Measurements from ENCODE around the gene CDH4. TPM values are rescaled to one million over a fixed set of nuclear protein-coding genes. Genes with fewer than 3 reads are reported as not detected.

CDH4 gene
- total and polyA plus RNA-seq, 2 donors (not counting 1 experiment from before 2014, with no cell fraction given): not detected

DNA sequence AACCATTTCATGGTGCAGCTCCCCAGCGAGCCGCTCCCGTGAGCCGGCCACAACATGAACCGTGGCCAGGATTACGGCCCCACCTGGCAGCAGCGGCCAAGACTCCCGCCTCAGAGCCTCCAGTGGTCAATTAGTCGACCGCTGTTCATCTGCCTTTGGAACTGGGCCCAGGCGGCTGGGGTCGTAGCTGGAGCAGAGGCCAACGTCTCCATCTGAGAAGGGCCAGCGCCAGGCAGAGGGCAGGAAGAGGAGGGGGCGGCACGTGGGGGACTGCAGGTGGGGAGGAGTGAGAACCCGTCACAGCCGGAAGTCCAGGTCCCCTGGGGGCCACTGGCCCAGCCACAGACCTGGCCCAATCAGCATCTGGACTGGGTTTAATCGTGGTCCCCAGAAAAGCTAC lies 629.4 kb downstream of the CDH4 start:
- DNase-seq (no peak), ATAC-seq (ENCODE audit: low read depth) (no peak)
- ChIA-PET CTCF (no interaction called here), POLR2A (no interaction called here)
- Histone ChIP-seq H4K20me1 (ENCODE audit: control insufficient read depth, insufficient read depth, low read length, poor library complexity, severe bottlenecking) (no peaks in the 10 kb centered on the region), H3K4me3 (ENCODE audit: control extremely low read depth in 1 of 5, extremely low read depth in 1 of 5, insufficient read depth in 1 of 5, low read depth in 2 of 5, low read length in 4 of 5) (no peak overlapping the region), H3K4me1 (ENCODE audit: control insufficient read depth in 2 of 2, insufficient read depth in 2 of 2, low read length in 2 of 2) (no peaks in the 10 kb centered on the region), H3K36me3 (replicated peaks in 1 of 2; ENCODE audit: control extremely low read depth in 1 of 2, control insufficient read depth in 1 of 2, extremely low read depth in 1 of 2, insufficient read depth in 2 of 2, low read length in 1 of 2) (no peaks in the 10 kb centered on the region), H3K79me2 (ENCODE audit: control insufficient read depth, insufficient read depth, low read length) (no peaks in the 10 kb centered on the region), H3K27me3 (replicated peaks in 1 of 4; ENCODE audit: control extremely low read depth in 1 of 4, control insufficient read depth in 3 of 4, insufficient read depth in 4 of 4, low read length in 3 of 4) (no peaks in the 10 kb centered on the region), H3K4me2 (replicated peaks; ENCODE audit: low read depth, low read length, poor library complexity, severe bottlenecking) (no peak overlapping the region), H3K9ac (ENCODE audit: low read length) (no peak overlapping the region), H2AFZ (ENCODE audit: insufficient read depth, low read depth, low read length, poor library complexity, severe bottlenecking) (no peak overlapping the region), H3K9me3 (ENCODE audit: control extremely low read depth in 1 of 3, control insufficient read depth in 2 of 3, insufficient read depth in 1 of 3, low read length in 2 of 3) (peaks cover 0 to 20% (median 0%) of the 10 kb centered on the region in 3 donors), H3K27ac (ENCODE audit: low read length in 2 of 2) (no peak overlapping the region)
- no peak overlapping the region for H3K27ac Mint-ChIP-seq
- H3K4me1 Mint-ChIP-seq: no peaks in the 10 kb centered on the region
- intact Hi-C loops (cut with micrococcal nuclease): no loop called here
- TF ChIP-seq, protein P1, sequence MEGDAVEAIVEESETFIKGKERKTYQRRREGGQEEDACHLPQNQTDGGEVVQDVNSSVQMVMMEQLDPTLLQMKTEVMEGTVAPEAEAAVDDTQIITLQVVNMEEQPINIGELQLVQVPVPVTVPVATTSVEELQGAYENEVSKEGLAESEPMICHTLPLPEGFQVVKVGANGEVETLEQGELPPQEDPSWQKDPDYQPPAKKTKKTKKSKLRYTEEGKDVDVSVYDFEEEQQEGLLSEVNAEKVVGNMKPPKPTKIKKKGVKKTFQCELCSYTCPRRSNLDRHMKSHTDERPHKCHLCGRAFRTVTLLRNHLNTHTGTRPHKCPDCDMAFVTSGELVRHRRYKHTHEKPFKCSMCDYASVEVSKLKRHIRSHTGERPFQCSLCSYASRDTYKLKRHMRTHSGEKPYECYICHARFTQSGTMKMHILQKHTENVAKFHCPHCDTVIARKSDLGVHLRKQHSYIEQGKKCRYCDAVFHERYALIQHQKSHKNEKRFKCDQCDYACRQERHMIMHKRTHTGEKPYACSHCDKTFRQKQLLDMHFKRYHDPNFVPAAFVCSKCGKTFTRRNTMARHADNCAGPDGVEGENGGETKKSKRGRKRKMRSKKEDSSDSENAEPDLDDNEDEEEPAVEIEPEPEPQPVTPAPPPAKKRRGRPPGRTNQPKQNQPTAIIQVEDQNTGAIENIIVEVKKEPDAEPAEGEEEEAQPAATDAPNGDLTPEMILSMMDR (IDR thresholded peaks at IDR 0.05): no peak
- TF ChIP-seq EZH2 (IDR thresholded peaks at IDR 0.05; ENCODE audit: borderline replicate concordance, insufficient read depth, low read depth, low read length, poor library complexity, severe bottlenecking): no peak
- WGBS (ENCODE audit: insufficient coverage): 86% methylated on average over 18 of the region's 19 CpGs
- no peak overlapping the region for H3K4me3 Mint-ChIP-seq
- H3K27me3 Mint-ChIP-seq: peaks cover 3% of the 10 kb centered on the region
- no peaks in the 10 kb centered on the region for H3K9me3 Mint-ChIP-seq (ENCODE audit: insufficient read depth)

DNA sequence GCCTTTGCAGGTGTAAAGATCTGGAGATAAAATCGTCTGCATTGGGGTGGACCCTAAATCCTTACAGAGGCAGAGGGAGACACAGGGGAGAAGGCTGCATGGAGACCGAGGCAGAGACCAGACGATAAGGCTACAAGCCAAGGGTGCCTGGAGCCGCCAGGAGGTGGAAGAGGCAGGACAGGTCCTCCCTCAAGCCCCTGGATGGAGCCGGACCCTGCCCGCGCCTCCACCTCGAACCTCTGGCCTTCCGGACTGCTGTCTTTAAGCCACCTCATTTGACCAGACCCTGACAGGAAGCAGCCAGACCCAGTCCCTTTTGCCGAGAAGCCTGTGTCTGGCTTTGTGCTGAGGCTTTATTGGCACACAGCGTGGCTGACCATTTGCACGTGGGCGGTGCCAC lies 629.8 kb downstream of the CDH4 start:
- H3K9me3 ChIP-seq (ENCODE audit: control extremely low read depth in 1 of 3, control insufficient read depth in 2 of 3, insufficient read depth in 1 of 3, low read length in 2 of 3): peaks cover 0 to 20% (median 0%) of the 10 kb centered on the region in 3 donors

More for the DNA sequence above, 629.8 kb downstream of the CDH4 start:
- Histone ChIP-seq H3K9ac (ENCODE audit: low read length) (no peak overlapping the region), H3K4me2 (replicated peaks; ENCODE audit: low read depth, low read length, poor library complexity, severe bottlenecking) (no peak overlapping the region), H3K27me3 (replicated peaks in 1 of 4; ENCODE audit: control extremely low read depth in 1 of 4, control insufficient read depth in 3 of 4, insufficient read depth in 4 of 4, low read length in 3 of 4) (no peaks in the 10 kb centered on the region), H3K4me1 (ENCODE audit: control insufficient read depth in 2 of 2, insufficient read depth in 2 of 2, low read length in 2 of 2) (no peaks in the 10 kb centered on the region), H3K36me3 (replicated peaks in 1 of 2; ENCODE audit: control extremely low read depth in 1 of 2, control insufficient read depth in 1 of 2, extremely low read depth in 1 of 2, insufficient read depth in 2 of 2, low read length in 1 of 2) (no peaks in the 10 kb centered on the region), H3K4me3 (ENCODE audit: control extremely low read depth in 1 of 5, extremely low read depth in 1 of 5, insufficient read depth in 1 of 5, low read depth in 2 of 5, low read length in 4 of 5) (no peak overlapping the region), H4K20me1 (ENCODE audit: control insufficient read depth, insufficient read depth, low read length, poor library complexity, severe bottlenecking) (no peaks in the 10 kb centered on the region), H3K79me2 (ENCODE audit: control insufficient read depth, insufficient read depth, low read length) (no peaks in the 10 kb centered on the region), H2AFZ (ENCODE audit: insufficient read depth, low read depth, low read length, poor library complexity, severe bottlenecking) (no peak overlapping the region), H3K27ac (ENCODE audit: low read length in 2 of 2) (no peak overlapping the region)
- ATAC-seq (ENCODE audit: low read depth) (no peak), DNase-seq (no peak)
- ChIA-PET CTCF (no interaction called here), POLR2A (no interaction called here)
- Mint-ChIP-seq H3K4me3 (no peak overlapping the region), H3K9me3 (ENCODE audit: insufficient read depth) (no peaks in the 10 kb centered on the region), H3K27me3 (peaks cover 3% of the 10 kb centered on the region), H3K4me1 (no peaks in the 10 kb centered on the region), H3K27ac (no peak overlapping the region)
- TF ChIP-seq, protein P1 (IDR thresholded peaks at IDR 0.05): no peak
- TF ChIP-seq EZH2 (IDR thresholded peaks at IDR 0.05; ENCODE audit: borderline replicate concordance, insufficient read depth, low read depth, low read length, poor library complexity, severe bottlenecking): no peak
- intact Hi-C loops (cut with micrococcal nuclease): no loop called here
- WGBS (ENCODE audit: insufficient coverage): 87% methylated on average over 13 of the region's 13 CpGs

All from B cell (primary cell).